HEK293 (cell line): ENCODE results near the gene SCAMP2.

Experiments used
- INSM2 ChIP-seq: fragments of 450-650 bp; formaldehyde crosslinking; IDR thresholded peaks from 2 replicates; pipeline ENCODE4 v1.5.1; 2016; ENCODE audit warnings: missing biosample characterization, missing genetic modification characterization
- SP2 ChIP-seq: fragments of 450-650 bp; formaldehyde crosslinking; IDR thresholded peaks from 2 replicates; pipeline ENCODE4 v1.5.1; 2016; ENCODE audit warnings: missing biosample characterization, missing genetic modification characterization
- ZNF549 ChIP-seq: fragments of 450-650 bp; IDR thresholded peaks from 2 replicates; pipeline ENCODE4 v1.5.1; 2018; ENCODE audit warnings: missing biosample characterization, missing genetic modification characterization, mild to moderate bottlenecking, inconsistent platforms, moderate library complexity

GRCh38 chr15:74802862-74803447 lies 70.2 kb downstream of the SCAMP2 start:
- TF ChIP-seq SP2 (tag by site-specific recombination) (no peak), ZNF549 (no peak), INSM2 (tag by site-specific recombination) (no peak)
